H54 (cell line): ENCODE measurements around the gene SPX.

Source experiments
- DNase-seq: peaks from one replicate; pipeline ENCODE4 v3.0.0; 2011; ENCODE audit warnings: low spot score, mixed read lengths; ENCODE audit not compliant: insufficient read length
- FAIRE-seq: peaks from 3 replicates; lab custom pipeline; 2011; peaks lifted over from hg19 to GRCh38; lab: Jason Lieb, UNC
- POLR2A ChIP-seq: IDR thresholded peaks from 2 replicates; pipeline ENCODE4 v1.6.1; 2011; ENCODE audit warnings: low read depth, mild to moderate bottlenecking, low read length

SPX gene

GRCh38 chr12:21580748-21581516, 54.8 kb downstream of the SPX start:
- DNase-seq (no peak), FAIRE-seq (no peak)
- TF ChIP-seq POLR2A = no peak
